Testis (tissue), 2 donors: ENCODE results near the gene ZBTB20.

Experiments
- POLR2A ChIP-seq: fragments of 450-650 bp; IDR thresholded peaks from one replicate; pipeline ENCODE4 v1.6.1; 2017; ENCODE audit warnings: antibody characterized with exemption, mild to moderate bottlenecking, moderate library complexity
- TF ChIP-seq, protein P1 (sequence below), 3 experiments: fragments of 450-650 bp in 2 of 3; fragments of 200-600 bp in 1 of 3; sonication (generic) in 1 of 3; IDR thresholded peaks; one replicate each; pipeline ENCODE4 v1.5.1; 2016 to 2019; ENCODE audit warnings: antibody characterized with exemption in 3 of 3, mild to moderate bottlenecking in 2 of 3, moderate library complexity in 1 of 3

DNA sequence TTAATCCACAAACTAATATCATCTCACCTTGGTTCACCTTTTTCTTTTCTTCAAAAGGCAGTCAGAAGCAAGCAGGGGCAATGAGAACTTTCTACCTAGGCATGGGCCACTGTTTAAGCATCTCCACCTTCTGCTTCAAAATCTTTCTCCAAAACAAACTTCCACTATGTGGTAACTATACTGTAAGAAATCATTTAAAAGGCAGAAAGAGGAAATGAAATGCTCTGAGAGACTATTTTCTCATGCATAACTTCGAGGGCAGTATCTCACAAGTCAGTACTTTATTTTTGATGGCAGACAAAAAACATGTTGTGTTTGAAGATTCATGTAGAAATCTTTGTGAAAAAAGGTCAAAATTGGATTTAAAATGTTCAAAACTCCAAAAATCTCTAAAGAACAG lies 419.7 kb downstream of the ZBTB20 start:
- TF ChIP-seq, protein P1, sequence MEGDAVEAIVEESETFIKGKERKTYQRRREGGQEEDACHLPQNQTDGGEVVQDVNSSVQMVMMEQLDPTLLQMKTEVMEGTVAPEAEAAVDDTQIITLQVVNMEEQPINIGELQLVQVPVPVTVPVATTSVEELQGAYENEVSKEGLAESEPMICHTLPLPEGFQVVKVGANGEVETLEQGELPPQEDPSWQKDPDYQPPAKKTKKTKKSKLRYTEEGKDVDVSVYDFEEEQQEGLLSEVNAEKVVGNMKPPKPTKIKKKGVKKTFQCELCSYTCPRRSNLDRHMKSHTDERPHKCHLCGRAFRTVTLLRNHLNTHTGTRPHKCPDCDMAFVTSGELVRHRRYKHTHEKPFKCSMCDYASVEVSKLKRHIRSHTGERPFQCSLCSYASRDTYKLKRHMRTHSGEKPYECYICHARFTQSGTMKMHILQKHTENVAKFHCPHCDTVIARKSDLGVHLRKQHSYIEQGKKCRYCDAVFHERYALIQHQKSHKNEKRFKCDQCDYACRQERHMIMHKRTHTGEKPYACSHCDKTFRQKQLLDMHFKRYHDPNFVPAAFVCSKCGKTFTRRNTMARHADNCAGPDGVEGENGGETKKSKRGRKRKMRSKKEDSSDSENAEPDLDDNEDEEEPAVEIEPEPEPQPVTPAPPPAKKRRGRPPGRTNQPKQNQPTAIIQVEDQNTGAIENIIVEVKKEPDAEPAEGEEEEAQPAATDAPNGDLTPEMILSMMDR (IDR thresholded peaks at IDR 0.05) = no peak
- no peak for TF ChIP-seq POLR2A
